ENCODE measurements around the gene CDKL2. TPM values are rescaled to one million over a fixed set of nuclear protein-coding genes. Genes with fewer than 3 reads are reported as not detected.

CDKL2 gene
- total RNA-seq, 4 donors from 2014 or later, result 14.1 to 27.0 (median 17.6) TPM

- H3K4me1 ChIP-seq, result no peaks in the 10 kb centered on the region
Measured at GRCh38 chr4:75555294-75556164, 74.8 kb downstream of the CDKL2 start, which contains the start of gene ODAPH. Gene ODAPH, plus strand, starts transcription at chr4:75556066. Its CDS starts 17 bp downstream, at chr4:75556083.

GRCh38 chr4:75552452-75552851 lies 77.9 kb downstream of the CDKL2 start:
- intact Hi-C loops (cut with DNase I), result no loop called here
- H3K9me3 ChIP-seq, result no peaks in the 10 kb centered on the region
- no peak for TF ChIP-seq POLR2A (IDR thresholded peaks at IDR 0.05)
- no peak for TF ChIP-seq CTCF (IDR thresholded peaks at IDR 0.05)

More at GRCh38 chr4:75555294-75556164, 74.8 kb downstream of the CDKL2 start, which contains the start of gene ODAPH:
- H3K36me3 ChIP-seq, result no peaks in the 10 kb centered on the region
- no peaks in the 10 kb centered on the region for H3K27me3 ChIP-seq
- H3K27ac ChIP-seq, result no peak within 1 kb of the TSS
- TF ChIP-seq CTCF (IDR thresholded peaks at IDR 0.05) (no peak), POLR2A (IDR thresholded peaks at IDR 0.05) (no peak)
- no peaks in the 10 kb centered on the region for H3K9me3 ChIP-seq
- intact Hi-C loops (cut with DNase I), result no loop called here
- 66 to 71% methylated on average over 9 of the region's 9 CpGs for WGBS, 2 donors
- no peak within 1 kb of the TSS for H3K4me3 ChIP-seq (replicated peaks in 1 of 3)
- no peak for DNase-seq

GRCh38 chr4:75549019-75549418 lies 81.3 kb downstream of the CDKL2 start:
- WGBS, 2 donors, result 82 to 90% methylated on average over 2 of the region's 2 CpGs
- no peak for DNase-seq
- H3K27ac ChIP-seq, result no peak overlapping the region
- no peaks in the 10 kb centered on the region for H3K27me3 ChIP-seq
- no peaks in the 10 kb centered on the region for H3K9me3 ChIP-seq
- no peaks in the 10 kb centered on the region for H3K36me3 ChIP-seq
- TF ChIP-seq POLR2A (IDR thresholded peaks at IDR 0.05), result no peak
- TF ChIP-seq CTCF (IDR thresholded peaks at IDR 0.05), result no peak
- intact Hi-C loops (cut with DNase I), result no loop called here
- H3K4me1 ChIP-seq, result no peaks in the 10 kb centered on the region
- H3K4me3 ChIP-seq (replicated peaks in 1 of 3), result no peak overlapping the region

More at GRCh38 chr4:75552452-75552851, 77.9 kb downstream of the CDKL2 start:
- H3K36me3 ChIP-seq, result no peaks in the 10 kb centered on the region
- no peaks in the 10 kb centered on the region for H3K4me1 ChIP-seq
- DNase-seq, result no peak
- no peak overlapping the region for H3K27ac ChIP-seq
- H3K27me3 ChIP-seq, result no peaks in the 10 kb centered on the region
- no peak overlapping the region for H3K4me3 ChIP-seq (replicated peaks in 1 of 3)

GRCh38 chr4:75547647-75548387 lies 82.5 kb downstream of the CDKL2 start:
- no peaks in the 10 kb centered on the region for H3K4me1 ChIP-seq
- DNase-seq, result peak; percentile 23 to 55
- H3K9me3 ChIP-seq, result no peaks in the 10 kb centered on the region
- TF ChIP-seq CTCF (IDR thresholded peaks at IDR 0.05) (no peak), POLR2A (IDR thresholded peaks at IDR 0.05) (no peak)
- no peak overlapping the region for H3K4me3 ChIP-seq (replicated peaks in 1 of 3)
- no peaks in the 10 kb centered on the region for H3K27me3 ChIP-seq
- 70 to 79% methylated on average over 15 of the region's 15 CpGs for WGBS, 2 donors
- no peak overlapping the region for H3K27ac ChIP-seq
- no peaks in the 10 kb centered on the region for H3K36me3 ChIP-seq
- intact Hi-C loops (cut with DNase I), result no loop called here

Measured in thyroid gland (tissue), 4 donors.